ENCODE results near the gene PRICKLE4. TPM values are rescaled to one million over a fixed set of nuclear protein-coding genes. Genes with fewer than 3 reads are reported as not detected.

The PRICKLE4 gene
- polyA plus RNA-seq, 1 experiment = 0.31 TPM

GRCh38 chr6:41821266-41821665, 40.7 kb downstream of the PRICKLE4 start:
- Histone ChIP-seq H3K27me3 (ENCODE audit: control insufficient read depth, insufficient read depth, low read length) (no peaks in the 10 kb centered on the region), H3K36me3 (ENCODE audit: control insufficient read depth, insufficient read depth, low read length) (no peaks in the 10 kb centered on the region), H3K4me3 (ENCODE audit: low read depth, low read length) (no peak overlapping the region)
- ChIA-PET POLR2A (no interaction called here), CTCF (interaction anchor here (1.1 to 1.5 kb wide), 2 partner anchors 27 to 34 kb away, joined by 3 read pairs; partner anchors contain the start of gene TOMM6)
- no peak for DNase-seq (ENCODE audit: low read depth)
- no peak for TF ChIP-seq CTCF (IDR thresholded peaks at IDR 0.05; ENCODE audit: insufficient read depth, low read depth, low read length)

GRCh38 chr6:41822021-41822420, 41.4 kb downstream of the PRICKLE4 start:
- CTCF ChIA-PET = interaction anchor here (1.0 to 1.5 kb wide), 2 partner anchors 35 kb away, joined by 3 read pairs; partner anchors contain the start of gene TOMM6
- POLR2A ChIA-PET = no interaction called here
- no peak overlapping the region for H3K4me3 ChIP-seq (ENCODE audit: low read depth, low read length)
- H3K36me3 ChIP-seq (ENCODE audit: control insufficient read depth, insufficient read depth, low read length) = no peaks in the 10 kb centered on the region
- TF ChIP-seq CTCF (IDR thresholded peaks at IDR 0.05; ENCODE audit: insufficient read depth, low read depth, low read length) = no peak
- no peak for DNase-seq (ENCODE audit: low read depth)
- no peaks in the 10 kb centered on the region for H3K27me3 ChIP-seq (ENCODE audit: control insufficient read depth, insufficient read depth, low read length)

DNA sequence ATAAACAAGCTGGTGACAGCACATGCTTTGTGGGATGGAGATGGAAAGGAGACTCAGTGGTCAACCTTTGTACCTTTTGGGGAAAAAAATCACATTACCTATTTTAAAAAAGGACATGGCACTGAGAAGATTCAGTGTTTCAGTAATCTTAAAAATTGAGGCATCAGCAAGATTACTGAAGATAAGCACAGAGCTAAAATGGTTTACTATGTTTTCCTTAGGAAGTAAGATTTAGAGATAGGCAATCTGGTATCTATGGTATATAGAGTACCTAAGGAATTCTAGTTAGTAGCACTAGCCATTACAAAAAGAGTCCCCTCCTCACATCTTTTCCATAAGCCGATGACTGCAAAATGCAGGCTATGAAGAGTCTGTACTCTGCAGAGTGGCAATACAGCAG, 42.6 kb downstream of the PRICKLE4 start:
- CTCF ChIA-PET = no interaction called here
- no peak for TF ChIP-seq CTCF (IDR thresholded peaks at IDR 0.05; ENCODE audit: insufficient read depth, low read depth, low read length)
- Histone ChIP-seq H3K36me3 (ENCODE audit: control insufficient read depth, insufficient read depth, low read length) (no peaks in the 10 kb centered on the region), H3K27me3 (ENCODE audit: control insufficient read depth, insufficient read depth, low read length) (no peaks in the 10 kb centered on the region), H3K4me3 (ENCODE audit: low read depth, low read length) (no peak overlapping the region)
- POLR2A ChIA-PET = no interaction called here
- DNase-seq (ENCODE audit: low read depth) = no peak

GRCh38 chr6:41824571-41825569, 44.3 kb downstream of the PRICKLE4 start:
- Histone ChIP-seq H3K27me3 (ENCODE audit: control insufficient read depth, insufficient read depth, low read length) (no peaks in the 10 kb centered on the region), H3K4me3 (ENCODE audit: low read depth, low read length) (no peak overlapping the region), H3K36me3 (ENCODE audit: control insufficient read depth, insufficient read depth, low read length) (no peaks in the 10 kb centered on the region)
- DNase-seq (ENCODE audit: low read depth) = no peak
- ChIA-PET CTCF (no interaction called here), POLR2A (no interaction called here)
- TF ChIP-seq CTCF (IDR thresholded peaks at IDR 0.05; ENCODE audit: insufficient read depth, low read depth, low read length) = no peak

- ChIA-PET POLR2A (no interaction called here), CTCF (no interaction called here)
- TF ChIP-seq CTCF (IDR thresholded peaks at IDR 0.05; ENCODE audit: insufficient read depth, low read depth, low read length) = no peak
- H3K4me3 ChIP-seq (ENCODE audit: low read depth, low read length) = no peak overlapping the region
- DNase-seq (ENCODE audit: low read depth) = no peak
- H3K36me3 ChIP-seq (ENCODE audit: control insufficient read depth, insufficient read depth, low read length) = no peaks in the 10 kb centered on the region
- no peaks in the 10 kb centered on the region for H3K27me3 ChIP-seq (ENCODE audit: control insufficient read depth, insufficient read depth, low read length)
Observed at GRCh38 chr6:41826343-41827022, 45.9 kb downstream of the PRICKLE4 start.
